SHP77 treated with DMSO at 0.1 percent for 48 hours (cell line): ENCODE results near the gene MAGED4.
"Not testable (repeated sequence)": the region's sequence is repeated elsewhere in the genome, so short reads cannot be mapped to it uniquely, and the experiment has no call there.

Source experiments
- DNase-seq: peaks from one replicate; lab custom pipeline; 2025; lab: John Stamatoyannopoulos, UW

MAGED4 gene

GRCh38 chrX:52184440-52185077, at the start of gene MAGED4:
MAGED4 (plus strand) TSS chrX:52184888; CDS start chrX:52185923, 1,035 bp downstream.
- DNase-seq = not testable (repeated sequence)

- no peak for DNase-seq
Observed at GRCh38 chrX:52138830-52139544, 45.7 kb upstream of the MAGED4 start.

GRCh38 chrX:52139545-52139895, 45.2 kb upstream of the MAGED4 start:
- no peak for DNase-seq

GRCh38 chrX:52140020-52140419, 44.7 kb upstream of the MAGED4 start:
- no peak for DNase-seq

GRCh38 chrX:52150667-52151066, 34.0 kb upstream of the MAGED4 start:
- DNase-seq = not testable (repeated sequence)

- not testable (repeated sequence) for DNase-seq
Observed at GRCh38 chrX:52160140-52160539, 24.5 kb upstream of the MAGED4 start.

- no peak for DNase-seq
Observed at GRCh38 chrX:52166840-52167239, 17.8 kb upstream of the MAGED4 start.

- not testable (repeated sequence) for DNase-seq
Observed at GRCh38 chrX:52171055-52171454, 13.6 kb upstream of the MAGED4 start.

- not testable (repeated sequence) for DNase-seq
Observed at GRCh38 chrX:52185078-52185453, 378 bp downstream of the MAGED4 start.

- DNase-seq = not testable (repeated sequence)
Observed at GRCh38 chrX:52211405-52211804, 26.7 kb downstream of the MAGED4 start.

- no peak for DNase-seq
Observed at GRCh38 chrX:52213276-52213675, 28.6 kb downstream of the MAGED4 start.

- DNase-seq = no peak
Observed at GRCh38 chrX:52216541-52216940, 31.9 kb downstream of the MAGED4 start.

GRCh38 chrX:52217494-52218160, 32.9 kb downstream of the MAGED4 start:
- DNase-seq = no peak

- DNase-seq = no peak
Observed at GRCh38 chrX:52220936-52221335, 36.2 kb downstream of the MAGED4 start.
